HEK293 (cell line): Measurements from ENCODE around the gene MLXIPL.

Source experiments
- ATF2 ChIP-seq: fragments of 450-650 bp; formaldehyde crosslinking; IDR thresholded peaks from 2 replicates; pipeline ENCODE4 v1.5.1; 2016; ENCODE audit warnings: missing biosample characterization, missing genetic modification characterization, low read depth
- CTCF ChIP-seq: fragments of 450-650 bp; formaldehyde crosslinking; IDR thresholded peaks from 2 replicates; pipeline ENCODE4 v1.5.1; 2016; ENCODE audit warnings: missing biosample characterization, missing genetic modification characterization
- SCRT1 ChIP-seq: fragments of 450-650 bp; formaldehyde crosslinking; IDR thresholded peaks from 2 replicates; pipeline ENCODE4 v1.5.1; 2016; ENCODE audit warnings: missing biosample characterization, missing genetic modification characterization, borderline replicate concordance
- WT1 ChIP-seq: fragments of 450-650 bp; formaldehyde crosslinking; IDR thresholded peaks from 2 replicates; pipeline ENCODE4 v1.5.1; 2016; ENCODE audit warnings: missing biosample characterization, missing genetic modification characterization
- ZNF776 ChIP-seq: fragments of 450-650 bp; formaldehyde crosslinking; IDR thresholded peaks from 2 replicates; pipeline ENCODE4 v1.5.0; 2017; ENCODE audit warnings: missing biosample characterization, missing genetic modification characterization, borderline replicate concordance

- TF ChIP-seq CTCF (tag by site-specific recombination) (no peak), SCRT1 (tag by site-specific recombination) (no peak), WT1 (tag by site-specific recombination) (no peak), ZNF776 (tag by site-specific recombination) (no peak), ATF2 (tag by site-specific recombination) (no peak)
Observed at GRCh38 chr7:73669858-73670385, 45.6 kb upstream of the MLXIPL start.
